IMR-90 (cell line): ENCODE measurements around the gene PARD6G. TPM values are rescaled to one million over a fixed set of nuclear protein-coding genes. Genes with fewer than 3 reads are reported as not detected.

Experiments
- ATAC-seq: fragments of 200-7000 bp; cut with Tn5 transposase; 2 replicates; pipeline ENCODE4 v1.9.1; 2020; ENCODE audit warnings: low read depth, mild to moderate bottlenecking, moderate library complexity
- BruUV-seq: library from RNA; stranded (reverse); fragments of 400-500 nt; replicated peaks from 2 replicates; lab custom pipeline; 2021; lab: Mats Ljungman, UMichigan
- CTCF ChIA-PET: fragments of 300-600 bp; formaldehyde crosslinking; extraction: SDS; loops from one replicate; lab custom pipeline; 2021; ENCODE audit warnings: antibody characterized with exemption; lab: Yijun Ruan, JAX
- POLR2A ChIA-PET: fragments of 300-600 bp; sonication (Branson Sonifier 250); formaldehyde crosslinking; loops from one replicate; lab custom pipeline; 2022; ENCODE audit warnings: antibody characterized with exemption; ENCODE audit not compliant: unreplicated experiment; lab: Charles Lee
- DNase-seq: peaks from one replicate; pipeline ENCODE4 v3.0.0; 2013
- H2AFZ ChIP-seq: replicated peaks from 2 replicates; pipeline ENCODE3; 2013; ENCODE audit warnings: low read length, mild to moderate bottlenecking; ENCODE audit not compliant: poor library complexity
- H2AK5ac ChIP-seq: 2 replicates; pipeline ENCODE4 v1.6.1; 2013; ENCODE audit warnings: low read depth, low read length, inconsistent platforms
- H2AK9ac ChIP-seq: replicated peaks from 2 replicates; pipeline ENCODE3; 2013; ENCODE audit warnings: mild to moderate bottlenecking, low read depth, low read length, moderate library complexity; ENCODE audit not compliant: poor library complexity
- H2BK120ac ChIP-seq: 2 replicates; pipeline ENCODE4 v1.6.1; 2013; ENCODE audit warnings: low read depth, low read length, inconsistent platforms
- H2BK15ac ChIP-seq: 3 replicates; pipeline ENCODE4 v1.6.1; 2013; ENCODE audit warnings: low read depth, low read length, inconsistent platforms
- H2BK20ac ChIP-seq: 2 replicates; pipeline ENCODE4 v1.6.1; 2013; ENCODE audit warnings: low read depth, mild to moderate bottlenecking, inconsistent platforms, low read length, moderate library complexity
- H2BK5ac ChIP-seq: 2 replicates; pipeline ENCODE4 v1.6.1; 2013; ENCODE audit warnings: mild to moderate bottlenecking, low read depth, low read length, inconsistent platforms; ENCODE audit not compliant: poor library complexity, severe bottlenecking
- H3K14ac ChIP-seq: replicated peaks from 2 replicates; pipeline ENCODE4 v1.6.1; 2013; ENCODE audit warnings: low read depth, low read length, inconsistent platforms
- H3K18ac ChIP-seq: 2 replicates; pipeline ENCODE4 v1.6.1; 2013; ENCODE audit warnings: low read depth, low read length, control low read depth
- H3K23ac ChIP-seq: 2 replicates; pipeline ENCODE4 v1.6.1; 2013; ENCODE audit warnings: low read depth, low read length, inconsistent platforms
- H3K27ac ChIP-seq: 2 replicates; pipeline ENCODE4 v1.5.1; 2013; ENCODE audit warnings: mild to moderate bottlenecking, control low read depth, low read length; ENCODE audit not compliant: insufficient read depth
- H3K27me3 ChIP-seq: 2 replicates; pipeline ENCODE4 v1.6.1; 2013; ENCODE audit warnings: low read length; ENCODE audit not compliant: control insufficient read depth, insufficient read depth
- H3K36me3 ChIP-seq: 2 replicates; pipeline ENCODE4 v1.6.1; 2013; ENCODE audit warnings: low read length, mixed read lengths; ENCODE audit not compliant: control insufficient read depth, insufficient read depth
- H3K4ac ChIP-seq: 2 replicates; pipeline ENCODE4 v1.6.1; 2013; ENCODE audit warnings: low read depth, low read length, inconsistent platforms
- H3K4me1 ChIP-seq: 2 replicates; pipeline ENCODE4 v1.6.1; 2013; ENCODE audit warnings: low read length, mixed read lengths; ENCODE audit not compliant: control insufficient read depth, insufficient read depth
- H3K4me2 ChIP-seq: 2 replicates; pipeline ENCODE4 v1.6.1; 2013; ENCODE audit warnings: low read depth, mild to moderate bottlenecking, control low read depth, low read length, moderate library complexity
- H3K4me3 ChIP-seq: 2 replicates; pipeline ENCODE4 v1.5.1; 2013; ENCODE audit warnings: low read depth, mild to moderate bottlenecking, control low read depth, low read length, moderate library complexity; ENCODE audit not compliant: insufficient read depth
- H3K56ac ChIP-seq: 2 replicates; pipeline ENCODE4 v1.6.1; 2013; ENCODE audit warnings: low read length, inconsistent platforms; ENCODE audit not compliant: insufficient read depth; ENCODE audit errors: extremely low read depth
- H3K79me1 ChIP-seq, 2 experiments: 2 replicates each; pipeline ENCODE4 v1.6.1; 2013; ENCODE audit warnings: low read length in 2 of 2, inconsistent platforms in 1 of 2, low read depth in 1 of 2
- H3K9ac ChIP-seq: 2 replicates; pipeline ENCODE4 v1.6.1; 2013; ENCODE audit warnings: low read depth, low read length, control low read depth
- H3K9me1 ChIP-seq: 2 replicates; pipeline ENCODE4 v1.6.1; 2013; ENCODE audit warnings: low read length, inconsistent platforms; ENCODE audit not compliant: insufficient read depth
- H3K9me3 ChIP-seq: 2 replicates; pipeline ENCODE4 v1.6.1; 2013; ENCODE audit warnings: low read length; ENCODE audit not compliant: control insufficient read depth, insufficient read depth
- H4K20me1 ChIP-seq: 2 replicates; pipeline ENCODE4 v1.6.1; 2013; ENCODE audit warnings: low read length, inconsistent platforms; ENCODE audit not compliant: insufficient read depth
- H4K5ac ChIP-seq: 2 replicates; pipeline ENCODE4 v1.6.1; 2013; ENCODE audit warnings: mild to moderate bottlenecking, low read depth, low read length, control low read depth
- H4K8ac ChIP-seq, 2 experiments: 2 replicates each; pipeline ENCODE4 v1.6.1; 2013; ENCODE audit warnings: low read depth in 2 of 2, low read length in 2 of 2, control low read depth in 1 of 2, inconsistent platforms in 1 of 2
- H4K91ac ChIP-seq: 2 replicates; pipeline ENCODE4 v1.6.1; 2013; ENCODE audit warnings: low read depth, low read length, inconsistent platforms; ENCODE audit not compliant: insufficient read depth
- BHLHE40 ChIP-seq: fragments of 150-350 bp; IDR thresholded peaks from 2 replicates; pipeline ENCODE4 v1.6.1; 2016; ENCODE audit warnings: mild to moderate bottlenecking, low read depth, low read length
- CEBPB ChIP-seq: IDR thresholded peaks from 2 replicates; pipeline ENCODE4 v1.6.1; 2012; ENCODE audit warnings: low read depth, low read length, improper control_type of control experiment
- CHD1 ChIP-seq: IDR thresholded peaks from 2 replicates; pipeline ENCODE4 v1.6.1; 2012; ENCODE audit warnings: low read depth, low read length, improper control_type of control experiment
- CTCF ChIP-seq: conservative IDR thresholded peaks from 2 replicates; pipeline ENCODE4 v1.5.1; 2012; ENCODE audit warnings: mild to moderate bottlenecking, low read depth, low read length, improper control_type of control experiment
- ELK1 ChIP-seq: fragments of 150-350 bp; IDR thresholded peaks from 2 replicates; pipeline ENCODE4 v1.6.1; 2016; ENCODE audit warnings: low read depth, mild to moderate bottlenecking, low read length, moderate library complexity, borderline replicate concordance
- FOS ChIP-seq: fragments of 150-350 bp; IDR thresholded peaks from 2 replicates; pipeline ENCODE4 v1.6.1; 2016; ENCODE audit warnings: low read depth, low read length
- MAFK ChIP-seq: IDR thresholded peaks from 2 replicates; pipeline ENCODE4 v1.6.1; 2012; ENCODE audit warnings: low read depth, low read length, improper control_type of control experiment
- MAZ ChIP-seq: IDR thresholded peaks from 2 replicates; pipeline ENCODE4 v1.6.1; 2012; ENCODE audit warnings: low read depth, mild to moderate bottlenecking, low read length, improper control_type of control experiment, moderate library complexity, borderline replicate concordance
- MXI1 ChIP-seq: IDR thresholded peaks from 2 replicates; pipeline ENCODE4 v1.6.1; 2012; ENCODE audit warnings: low read depth, mild to moderate bottlenecking, low read length, moderate library complexity, borderline replicate concordance
- NFE2L2 ChIP-seq: fragments of 150-350 bp; IDR thresholded peaks from 2 replicates; pipeline ENCODE4 v1.6.1; 2016; ENCODE audit warnings: low read depth, mild to moderate bottlenecking, low read length
- POLR2A ChIP-seq: IDR thresholded peaks from 2 replicates; pipeline ENCODE4 v1.6.1; 2012; ENCODE audit warnings: mild to moderate bottlenecking, low read depth, low read length
- RAD21 ChIP-seq: IDR thresholded peaks from 2 replicates; pipeline ENCODE4 v1.6.1; 2012; ENCODE audit warnings: low read length, improper control_type of control experiment
- RCOR1 ChIP-seq: IDR thresholded peaks from 2 replicates; pipeline ENCODE4 v1.6.1; 2012; ENCODE audit warnings: mild to moderate bottlenecking, low read length, improper control_type of control experiment; ENCODE audit not compliant: insufficient replicate concordance
- RFX5 ChIP-seq: IDR thresholded peaks from 2 replicates; pipeline ENCODE4 v1.8.0; 2012; ENCODE audit warnings: low read depth, mild to moderate bottlenecking, low read length, moderate library complexity
- SMC3 ChIP-seq: fragments of 150-350 bp; IDR thresholded peaks from 2 replicates; pipeline ENCODE4 v1.6.1; 2016; ENCODE audit warnings: low read depth, mild to moderate bottlenecking, antibody characterized with exemption, low read length, moderate library complexity
- USF2 ChIP-seq: fragments of 150-350 bp; IDR thresholded peaks from 2 replicates; pipeline ENCODE4 v1.6.1; 2017; ENCODE audit warnings: mild to moderate bottlenecking, antibody characterized with exemption, low read length, low read depth
- WGBS, 2 experiments: methylation state at CpG; one replicate each; pipeline versions ENCODE4 v1.1.5 to v1.1.7; 2013; ENCODE audit warnings: missing lambda C conversion rate in 2 of 2; ENCODE audit not compliant: insufficient read length in 1 of 2; ENCODE audit errors: extremely low coverage in 2 of 2; 5-methylcytosine and 5-hydroxymethylcytosine counted together
- dilution Hi-C: fragments of 300-500 bp; cut with HindIII; formaldehyde crosslinking; loops from one replicate; pipeline ENCODE4 v1.14.3; 2018; ENCODE audit warnings: low sequenced_read_pairs; ENCODE audit not compliant: unreplicated experiment
- in situ Hi-C: fragments of 300-500 bp; cut with MboI; formaldehyde crosslinking; loops from 3 replicates; pipeline ENCODE4 v1.14.3; 2019; ENCODE audit warnings: low sequenced_read_pairs, inconsistent platforms, mixed read lengths
- intact Hi-C: fragments of 100-400 bp; cut with micrococcal nuclease; formaldehyde crosslinking; loops from 2 replicates; pipeline ENCODE4 v1.10.0; 2022
- polyA plus RNA-seq, 3 experiments: library from polyadenylated mRNA; depleted of rRNA; stranded (reverse); fragments of >200 nt; gene quantifications; 2 replicates each; pipeline ENCODE4 v1.2.3, GENCODE V29; 2012; ENCODE audit warnings: low replicate concordance in 1 of 3
- total RNA-seq: library from RNA; depleted of rRNA; stranded (reverse); fragments of >200 nt; gene quantifications from 2 replicates; pipeline ENCODE4 v1.2.3, GENCODE V29; 2012

The PARD6G gene
- total and polyA plus RNA-seq, 2 of the 4 experiments (the other 2 are of a cell fraction), result 2.5 to 4.6 TPM

GRCh38 chr18:80119111-80119510 lies 128.2 kb downstream of the PARD6G start:
- peaks cover 25 to 61% of the 10 kb centered on the region in 2 experiments for H3K79me1 ChIP-seq
- no peak overlapping the region for H3K4me3 ChIP-seq
- POLR2A ChIA-PET, result no interaction called here
- no peak overlapping the region for H2BK120ac ChIP-seq
- H3K27me3 ChIP-seq, result no peaks in the 10 kb centered on the region
- no peak overlapping the region for H3K56ac ChIP-seq
- H2AK5ac ChIP-seq, result no peak overlapping the region
- no peak overlapping the region for H2BK20ac ChIP-seq
- CTCF ChIA-PET, result interaction anchor here (0.6 kb wide), 2 partner anchors 31 to 39 kb away, joined by 3 read pairs; no protein-coding TSS in a partner anchor
- no peak overlapping the region for H2BK5ac ChIP-seq
- H2BK15ac ChIP-seq, result no peak overlapping the region
- WGBS, 2 experiments, result no CpG with 5 or more reads among the region's 6 CpGs
- no peak overlapping the region for H4K8ac ChIP-seq
- no peak for TF ChIP-seq NFE2L2
- TF ChIP-seq BHLHE40, result no peak
- no peak for TF ChIP-seq FOS
- TF ChIP-seq MAFK, result no peak
- no peak for TF ChIP-seq MAZ
- TF ChIP-seq RCOR1, result no peak
- TF ChIP-seq CTCF, result no peak
- no peak for TF ChIP-seq RFX5
- TF ChIP-seq ELK1, result no peak
- no peak for TF ChIP-seq SMC3
- TF ChIP-seq MXI1, result no peak
- TF ChIP-seq CEBPB, result no peak
- no peak for TF ChIP-seq CHD1
- no peak for TF ChIP-seq RAD21
- no peak for TF ChIP-seq USF2
- TF ChIP-seq POLR2A, result no peak
- H4K20me1 ChIP-seq, result peaks cover 32% of the 10 kb centered on the region
- H3K23ac ChIP-seq, result no peak overlapping the region
- no peak overlapping the region for H4K91ac ChIP-seq
- no peak overlapping the region for H3K14ac ChIP-seq
- in situ Hi-C loops (no loop called here), dilution Hi-C loops (no loop called here), intact Hi-C loops (no loop called here)
- peaks cover 2% of the 10 kb centered on the region; the same call in 1 of the 2 replicates for H3K4me1 ChIP-seq
- H3K27ac ChIP-seq, result no peak overlapping the region
- H3K9me1 ChIP-seq, result peaks cover 10% of the 10 kb centered on the region
- H3K9ac ChIP-seq, result no peak overlapping the region
- H2AK9ac ChIP-seq, result no peak overlapping the region
- no peak overlapping the region for H2AFZ ChIP-seq
- BruUV-seq, result no TSS peak
- no peaks in the 10 kb centered on the region for H3K9me3 ChIP-seq
- H3K36me3 ChIP-seq, result peaks cover 13% of the 10 kb centered on the region
- H3K4me2 ChIP-seq, result no peak overlapping the region
- DNase-seq (no peak), ATAC-seq (no peak)
- no peak overlapping the region for H3K18ac ChIP-seq
- H4K5ac ChIP-seq, result no peak overlapping the region
- no peak overlapping the region for H3K4ac ChIP-seq
